Panc1 (cell line): ENCODE measurements around the gene NEURL3.
"Not testable (repeated sequence)": the region's sequence is repeated elsewhere in the genome, so short reads cannot be mapped to it uniquely, and the experiment has no call there.

Experiments
- POLR2AphosphoS5 ChIP-seq: IDR thresholded peaks from 2 replicates; pipeline ENCODE4 v1.6.1; 2012; ENCODE audit warnings: mild to moderate bottlenecking, low read depth, low read length, moderate library complexity
- TF ChIP-seq, protein P1 (sequence below): fragments of 450-650 bp; IDR thresholded peaks from 2 replicates; pipeline ENCODE4 v1.5.1; 2017; ENCODE audit warnings: mild to moderate bottlenecking

DNA sequence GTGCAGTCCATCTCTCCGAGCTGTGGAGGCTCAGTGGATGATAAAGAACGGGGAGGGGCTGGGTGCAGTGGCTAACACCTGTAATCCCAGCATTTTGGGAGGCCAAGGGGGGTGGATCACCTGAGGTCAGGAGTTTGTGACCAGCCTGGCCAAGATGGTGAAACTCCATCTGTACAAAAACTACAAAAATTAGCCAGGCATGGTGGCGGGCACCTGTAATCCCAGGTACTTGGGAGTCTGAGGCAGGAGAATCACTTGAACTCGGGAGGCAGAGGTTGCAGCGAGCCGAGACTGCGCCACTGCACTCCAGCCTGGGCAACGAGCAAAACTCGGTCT, 48.8 kb upstream of the NEURL3 start:
- TF ChIP-seq, protein P1, sequence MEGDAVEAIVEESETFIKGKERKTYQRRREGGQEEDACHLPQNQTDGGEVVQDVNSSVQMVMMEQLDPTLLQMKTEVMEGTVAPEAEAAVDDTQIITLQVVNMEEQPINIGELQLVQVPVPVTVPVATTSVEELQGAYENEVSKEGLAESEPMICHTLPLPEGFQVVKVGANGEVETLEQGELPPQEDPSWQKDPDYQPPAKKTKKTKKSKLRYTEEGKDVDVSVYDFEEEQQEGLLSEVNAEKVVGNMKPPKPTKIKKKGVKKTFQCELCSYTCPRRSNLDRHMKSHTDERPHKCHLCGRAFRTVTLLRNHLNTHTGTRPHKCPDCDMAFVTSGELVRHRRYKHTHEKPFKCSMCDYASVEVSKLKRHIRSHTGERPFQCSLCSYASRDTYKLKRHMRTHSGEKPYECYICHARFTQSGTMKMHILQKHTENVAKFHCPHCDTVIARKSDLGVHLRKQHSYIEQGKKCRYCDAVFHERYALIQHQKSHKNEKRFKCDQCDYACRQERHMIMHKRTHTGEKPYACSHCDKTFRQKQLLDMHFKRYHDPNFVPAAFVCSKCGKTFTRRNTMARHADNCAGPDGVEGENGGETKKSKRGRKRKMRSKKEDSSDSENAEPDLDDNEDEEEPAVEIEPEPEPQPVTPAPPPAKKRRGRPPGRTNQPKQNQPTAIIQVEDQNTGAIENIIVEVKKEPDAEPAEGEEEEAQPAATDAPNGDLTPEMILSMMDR = not testable (repeated sequence)
- TF ChIP-seq POLR2AphosphoS5 = not testable (repeated sequence)
